NCI-H2196 treated with DMSO at 0.1 percent for 48 hours (cell line): ENCODE data around the gene SH2B2.
"Not testable (repeated sequence)": the region's sequence is repeated elsewhere in the genome, so short reads cannot be mapped to it uniquely, and the experiment has no call there.

Experiments
- DNase-seq: peaks from one replicate; lab custom pipeline; 2025; ENCODE audit not compliant: unreplicated experiment; lab: John Stamatoyannopoulos, UW

SH2B2 gene

GRCh38 chr7:102303669-102304422 is 17.2 kb downstream of the SH2B2 start:
- DNase-seq, result no peak

DNA sequence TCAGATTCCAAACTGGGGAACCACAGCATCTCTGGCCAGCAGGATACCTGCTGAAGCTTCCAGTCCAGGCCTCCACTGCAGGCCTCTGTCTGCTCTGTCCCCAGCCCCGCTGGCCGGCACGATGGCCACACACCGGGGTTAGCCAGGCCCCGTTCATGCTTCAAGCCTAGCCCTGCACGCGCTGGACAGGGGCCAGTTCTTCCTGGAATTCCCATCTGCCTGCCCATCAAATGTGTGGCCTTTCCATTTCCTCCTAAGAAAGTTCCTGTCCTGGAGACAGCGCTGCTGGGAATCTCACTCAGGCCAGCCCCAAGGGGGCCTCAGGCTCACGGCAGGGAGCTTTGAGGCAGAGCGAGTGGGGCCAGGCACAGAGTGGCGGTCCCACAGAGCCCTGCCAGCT is 18.0 kb downstream of the SH2B2 start:
- DNase-seq, result no peak

- no peak for DNase-seq
Measured at GRCh38 chr7:102305414-102306268, 19.0 kb downstream of the SH2B2 start.

DNA sequence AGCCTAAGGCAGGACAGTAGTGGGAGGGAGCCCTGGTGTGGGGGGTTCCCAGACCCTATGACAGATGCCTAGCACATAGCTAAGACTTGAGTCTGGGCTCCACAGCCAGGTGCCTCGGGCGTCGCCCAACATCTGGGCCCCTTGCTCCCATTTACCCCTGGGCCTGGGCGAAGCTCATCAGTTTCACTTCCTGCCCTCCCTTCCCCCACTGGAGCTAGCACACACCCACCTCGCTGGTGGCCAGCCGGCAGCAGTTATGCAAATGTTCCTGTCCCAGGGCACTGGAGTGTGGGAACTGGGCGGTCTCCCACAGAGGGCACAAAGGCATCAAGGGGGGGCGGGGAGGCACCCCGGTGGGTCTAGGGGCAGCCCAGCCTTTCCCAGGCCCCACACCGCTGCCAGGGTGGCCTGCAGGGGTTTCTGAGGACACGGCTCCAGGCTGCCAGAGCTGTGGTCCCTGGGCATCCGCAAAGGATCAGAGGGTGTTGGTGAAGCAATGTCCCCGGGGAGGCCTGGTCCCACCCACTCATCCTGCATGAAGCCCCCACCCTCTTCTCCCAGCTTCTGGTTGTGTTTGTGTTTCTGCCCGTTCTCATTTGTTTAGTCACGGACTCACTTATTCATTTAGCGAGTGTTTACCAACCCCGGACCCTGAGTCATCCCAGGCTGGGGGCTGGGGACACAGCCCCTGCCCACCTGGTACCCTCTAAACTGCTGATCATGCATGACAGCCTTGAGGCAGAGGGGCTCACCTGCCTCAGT is 20.4 kb downstream of the SH2B2 start:
- no peak for DNase-seq

DNA sequence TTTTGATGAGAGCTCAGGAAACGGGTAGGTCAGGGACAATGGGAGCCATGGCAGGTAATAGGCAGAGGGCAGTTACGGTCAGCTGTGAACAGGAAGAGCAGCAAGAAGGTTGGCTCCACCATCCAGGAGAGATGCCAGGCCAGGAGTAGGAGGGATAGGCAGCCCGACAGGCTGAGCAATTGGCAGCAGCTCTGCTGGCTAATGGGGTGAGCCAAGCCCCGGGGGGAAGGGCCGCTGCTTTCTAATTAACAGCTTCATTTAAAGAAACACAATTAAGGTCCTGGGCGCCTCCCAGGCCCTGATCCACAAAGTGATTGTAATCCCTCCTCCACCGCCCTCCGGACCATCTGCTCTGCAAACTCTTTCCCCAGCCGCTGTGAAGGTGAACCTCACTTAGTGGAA is 23.7 kb downstream of the SH2B2 start:
- DNase-seq, result no peak

DNA sequence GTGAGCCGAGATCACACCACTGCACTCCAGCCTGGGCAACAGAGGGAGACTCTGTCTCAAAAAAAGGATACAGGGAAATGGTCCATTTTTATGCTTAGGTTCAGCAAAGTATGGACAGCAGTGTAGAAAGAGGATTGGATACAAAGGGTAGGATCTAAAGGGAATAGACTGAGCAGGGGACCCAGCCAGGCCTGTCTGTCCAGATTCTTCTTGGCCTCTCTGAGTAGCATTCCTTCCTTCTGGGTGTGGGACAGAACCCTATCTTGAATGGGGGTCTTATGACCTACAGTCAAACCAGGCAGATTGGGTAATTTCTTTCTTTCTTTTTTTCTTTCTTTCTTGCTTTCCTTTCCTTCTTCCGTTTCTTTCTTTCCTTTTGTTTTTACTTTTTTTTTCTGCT is 25.6 kb downstream of the SH2B2 start:
- DNase-seq, result no peak

- DNase-seq, result no peak
Measured at GRCh38 chr7:102313997-102314780, 27.5 kb downstream of the SH2B2 start.

GRCh38 chr7:102317231-102318059 is 30.8 kb downstream of the SH2B2 start:
- DNase-seq, result no peak

GRCh38 chr7:102318482-102318971 is 31.9 kb downstream of the SH2B2 start:
- peak; percentile 17 for DNase-seq

GRCh38 chr7:102319671-102320070 is 33.0 kb downstream of the SH2B2 start:
- DNase-seq, result no peak

GRCh38 chr7:102320181-102320580 is 33.5 kb downstream of the SH2B2 start:
- DNase-seq, result no peak

DNA sequence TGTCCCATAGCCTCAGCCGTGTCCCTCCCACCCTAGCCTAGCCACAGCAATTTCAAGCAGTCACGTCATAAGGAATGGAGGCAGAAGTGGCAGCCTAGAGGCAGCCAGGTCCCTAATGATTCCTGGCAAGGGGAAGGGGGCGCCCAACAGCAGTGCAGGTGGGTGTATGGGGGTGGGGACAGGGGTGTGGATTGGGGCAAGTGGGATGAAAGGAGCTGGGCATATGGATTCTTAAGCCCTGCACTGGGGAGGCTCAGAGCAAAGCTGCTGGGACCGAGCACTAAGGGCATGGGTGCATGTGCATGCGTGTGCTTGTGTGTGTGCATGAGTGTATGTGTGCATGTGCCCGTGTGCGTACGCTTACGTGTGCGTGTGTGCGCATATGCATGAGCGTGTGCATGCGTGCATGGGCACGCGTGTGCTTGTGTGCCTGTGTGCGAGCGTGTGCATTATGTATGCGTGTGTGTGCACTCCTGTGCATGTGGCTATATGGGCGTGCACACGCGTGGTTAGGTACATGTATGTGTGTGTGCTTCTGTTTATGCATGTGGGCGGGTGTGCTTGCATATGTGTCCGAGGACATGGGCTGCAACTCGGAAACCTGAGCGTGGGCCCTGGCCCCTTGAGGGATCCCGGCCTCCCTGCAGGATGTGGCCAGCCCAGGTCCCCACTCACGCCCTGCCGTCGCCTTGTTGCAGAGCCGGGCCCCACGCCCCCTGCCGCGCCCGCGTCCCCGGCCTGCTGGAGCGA is 34.1 kb downstream of the SH2B2 start:
- DNase-seq, result no peak

DNA sequence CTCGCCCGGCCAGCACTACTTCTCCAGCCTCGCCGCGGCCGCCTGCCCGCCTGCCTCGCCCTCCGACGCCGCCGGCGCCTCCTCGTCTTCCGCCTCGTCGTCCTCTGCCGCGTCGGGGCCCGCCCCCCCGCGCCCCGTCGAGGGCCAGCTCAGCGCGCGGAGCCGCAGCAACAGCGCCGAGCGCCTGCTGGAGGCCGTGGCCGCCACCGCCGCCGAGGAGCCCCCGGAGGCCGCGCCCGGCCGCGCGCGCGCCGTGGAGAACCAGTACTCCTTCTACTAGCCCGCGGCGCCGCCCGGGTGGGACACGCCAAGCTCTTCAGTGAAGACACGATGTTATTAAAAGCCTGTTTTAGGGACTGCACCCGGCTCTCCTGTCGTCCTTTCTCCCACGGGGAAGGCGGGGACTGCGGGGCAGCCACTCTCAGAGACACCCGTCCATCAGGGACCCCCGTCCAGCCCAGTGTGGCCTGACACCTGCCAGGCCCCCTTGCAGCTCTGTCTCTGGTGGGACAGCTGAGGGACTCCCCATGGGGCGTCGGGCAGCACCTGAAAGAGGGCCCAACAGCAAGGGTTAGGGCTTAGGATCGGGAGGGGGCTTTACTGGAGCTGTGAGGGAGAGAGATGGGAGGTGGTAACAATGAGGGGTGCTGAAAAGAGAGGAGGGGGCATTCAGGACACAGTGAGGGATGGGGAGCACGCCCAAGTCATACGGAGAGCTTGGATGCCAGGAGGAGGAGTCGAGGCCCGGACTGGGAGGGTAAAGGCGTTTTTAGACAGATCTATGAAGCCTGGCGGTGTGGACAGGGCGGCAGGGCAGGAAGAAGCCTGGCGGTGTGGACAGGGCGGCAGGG is 34.9 kb downstream of the SH2B2 start:
- no peak for DNase-seq

DNA sequence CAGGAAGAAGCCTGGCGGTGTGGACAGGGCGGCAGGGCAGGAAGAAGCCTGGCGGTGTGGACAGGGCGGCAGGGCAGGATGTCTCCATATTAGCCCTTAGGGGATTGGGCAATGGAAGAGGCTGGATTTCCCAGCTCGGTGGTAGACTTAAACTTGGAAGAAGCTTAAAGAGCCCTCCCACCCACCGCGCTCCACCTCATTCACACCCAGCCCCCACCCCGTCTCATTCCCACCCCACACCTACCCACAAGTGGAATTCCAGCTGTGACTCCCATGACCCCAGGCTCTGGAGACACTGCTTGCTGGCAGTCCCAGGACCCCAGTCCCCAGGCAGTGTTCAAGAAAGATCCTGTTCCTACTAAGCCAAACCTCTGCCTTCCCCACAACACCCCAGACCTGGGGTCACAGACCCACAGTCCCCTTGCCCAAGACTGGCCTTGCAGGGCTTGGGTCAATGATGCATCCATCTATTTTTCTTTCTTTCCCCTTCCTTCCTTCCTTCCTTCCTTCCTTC is 35.6 kb downstream of the SH2B2 start:
- no peak for DNase-seq

- no peak for DNase-seq
Measured at GRCh38 chr7:102323914-102324195, 37.2 kb downstream of the SH2B2 start.

DNA sequence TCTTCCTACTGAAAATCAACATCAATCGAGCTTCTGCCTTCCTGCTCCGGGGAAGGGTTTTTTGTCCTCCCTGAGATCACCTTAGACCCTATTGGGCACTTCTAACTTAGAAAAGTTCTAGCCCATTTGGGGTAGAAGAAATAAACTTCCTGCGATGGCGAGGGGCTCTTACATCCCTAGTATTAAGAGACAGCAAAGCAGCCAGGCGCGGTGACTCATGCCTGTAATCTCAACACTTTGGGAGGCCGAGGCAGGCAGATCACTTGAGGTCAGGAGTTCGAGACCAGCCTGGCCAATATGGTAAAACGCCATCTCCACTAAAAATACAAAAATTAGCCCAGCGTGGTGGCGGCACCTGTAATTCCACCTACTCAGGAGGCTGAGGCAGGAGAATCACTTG is 38.4 kb downstream of the SH2B2 start:
- DNase-seq, result not testable (repeated sequence)

GRCh38 chr7:102326157-102326889 is 39.7 kb downstream of the SH2B2 start:
- no peak for DNase-seq
